Breast epithelium (tissue), 3 donors: ENCODE data around the gene ARNT2.

Source experiments
- CTCF ChIP-seq, 3 donors: fragments of 450-650 bp; IDR thresholded peaks; one replicate each; pipeline ENCODE4 v1.5.1; 2016 to 2017; ENCODE audit warnings: antibody characterized with exemption in 3 of 3, mild to moderate bottlenecking in 3 of 3, moderate library complexity in 3 of 3
- POLR2AphosphoS5 ChIP-seq, 3 donors: sonication (generic); formaldehyde crosslinking; IDR thresholded peaks; one replicate each; pipeline ENCODE4 v1.6.1; 2017; ENCODE audit warnings: antibody characterized with exemption in 3 of 3

- no peak for TF ChIP-seq CTCF (IDR thresholded peaks at IDR 0.05)
- TF ChIP-seq POLR2AphosphoS5 (IDR thresholded peaks at IDR 0.05), result no peak
Observed at GRCh38 chr15:80615361-80615736, 211.2 kb downstream of the ARNT2 start.
